Subcutaneous abdominal adipose tissue (tissue), 5 donors: ENCODE results near the gene AKAP8L.

Source experiments
- H3K27ac ChIP-seq: one replicate; pipeline ENCODE4 v1.7.0; 2013; ENCODE audit warnings: low read depth, mild to moderate bottlenecking, inconsistent platforms, low read length, moderate library complexity
- H3K27me3 ChIP-seq, 5 donors: one replicate each; pipeline ENCODE4 v1.7.0; 2013; ENCODE audit warnings: low read length in 5 of 5, inconsistent platforms in 1 of 5; ENCODE audit not compliant: control insufficient read depth in 5 of 5, insufficient read depth in 4 of 5
- H3K36me3 ChIP-seq, 5 donors: one replicate each; pipeline ENCODE4 v1.7.0; 2013; ENCODE audit warnings: low read length in 5 of 5; ENCODE audit not compliant: control insufficient read depth in 5 of 5, insufficient read depth in 5 of 5
- H3K4me1 ChIP-seq, 5 donors: one replicate each; pipeline ENCODE4 v1.7.0; 2013; ENCODE audit warnings: low read length in 5 of 5, mild to moderate bottlenecking in 3 of 5, moderate library complexity in 1 of 5; ENCODE audit not compliant: control insufficient read depth in 5 of 5, insufficient read depth in 5 of 5
- H3K4me3 ChIP-seq, 5 donors: one replicate each; pipeline ENCODE4 v1.7.0; 2013; ENCODE audit warnings: low read length in 5 of 5, low read depth in 1 of 5
- H3K9ac ChIP-seq, 5 donors: one replicate each; pipeline ENCODE4 v1.7.0; 2013; ENCODE audit warnings: low read length in 5 of 5, mild to moderate bottlenecking in 4 of 5, moderate library complexity in 3 of 5
- H3K9me3 ChIP-seq, 5 donors: one replicate each; pipeline ENCODE4 v1.7.0; 2013; ENCODE audit warnings: low read length in 5 of 5; ENCODE audit not compliant: control insufficient read depth in 5 of 5
- donor health status: healthy.
- donor health status: healthy.
- donor health status: healthy.
- donor health status: healthy.
- donor health status: healthy.

AKAP8L gene

GRCh38 chr19:15439821-15440641, 21.2 kb upstream of the AKAP8L start:
- Histone ChIP-seq H3K27ac (no peak overlapping the region), H3K9ac (no peak overlapping the region), H3K4me1 (peaks cover 0 to 28% (median 4%) of the 10 kb centered on the region in 5 donors), H3K4me3 (no peak overlapping the region), H3K9me3 (no peaks in the 10 kb centered on the region), H3K27me3 (no peaks in the 10 kb centered on the region), H3K36me3 (peaks cover 0 to 23% (median 5%) of the 10 kb centered on the region in 5 donors)

- no peak overlapping the region for H3K9ac ChIP-seq
- H3K4me1 ChIP-seq, result peaks cover 0 to 28% (median 4%) of the 10 kb centered on the region in 5 donors
- peaks cover 0 to 18% (median 5%) of the 10 kb centered on the region in 5 donors for H3K36me3 ChIP-seq
- H3K27me3 ChIP-seq, result no peaks in the 10 kb centered on the region
- H3K27ac ChIP-seq, result no peak overlapping the region
- no peaks in the 10 kb centered on the region for H3K9me3 ChIP-seq
- no peak overlapping the region for H3K4me3 ChIP-seq
Measured at GRCh38 chr19:15439078-15439799, 20.5 kb upstream of the AKAP8L start.

- no peak overlapping the region for H3K9ac ChIP-seq
Measured at GRCh38 chr19:15438577-15438976, 19.8 kb upstream of the AKAP8L start.

GRCh38 chr19:15438124-15438496, 19.3 kb upstream of the AKAP8L start:
- Histone ChIP-seq H3K4me1 (peaks cover 3 to 26% (median 10%) of the 10 kb centered on the region in 5 donors), H3K4me3 (no peak overlapping the region), H3K9ac (peak overlapping the region in 1 of 5 donors; percentile 35), H3K9me3 (no peaks in the 10 kb centered on the region), H3K27ac (no peak overlapping the region), H3K27me3 (no peaks in the 10 kb centered on the region), H3K36me3 (peaks cover 0 to 18% (median 5%) of the 10 kb centered on the region in 5 donors)

More at GRCh38 chr19:15438577-15438976, 19.8 kb upstream of the AKAP8L start:
- Histone ChIP-seq H3K36me3 (peaks cover 0 to 18% (median 5%) of the 10 kb centered on the region in 5 donors), H3K27ac (no peak overlapping the region), H3K9me3 (no peaks in the 10 kb centered on the region), H3K4me1 (peaks cover under 1 to 25% (median 6%) of the 10 kb centered on the region in 5 donors), H3K4me3 (no peak overlapping the region), H3K27me3 (no peaks in the 10 kb centered on the region)

GRCh38 chr19:15437355-15438123, 18.8 kb upstream of the AKAP8L start:
- Histone ChIP-seq H3K36me3 (peaks cover 0 to 18% (median 5%) of the 10 kb centered on the region in 5 donors), H3K27me3 (no peaks in the 10 kb centered on the region), H3K9ac (no peak overlapping the region), H3K27ac (no peak overlapping the region), H3K4me3 (no peak overlapping the region), H3K4me1 (peaks cover 3 to 31% (median 14%) of the 10 kb centered on the region in 5 donors), H3K9me3 (no peaks in the 10 kb centered on the region)

- Histone ChIP-seq H3K27ac (no peak overlapping the region), H3K36me3 (peaks cover 0 to 18% (median 5%) of the 10 kb centered on the region in 5 donors), H3K9ac (no peak overlapping the region), H3K27me3 (no peaks in the 10 kb centered on the region), H3K4me3 (no peak overlapping the region), H3K4me1 (peaks cover 4 to 34% (median 17%) of the 10 kb centered on the region in 5 donors), H3K9me3 (no peaks in the 10 kb centered on the region)
Measured at GRCh38 chr19:15436826-15437110, 18.0 kb upstream of the AKAP8L start.

- Histone ChIP-seq H3K9ac (no peak overlapping the region), H3K9me3 (no peaks in the 10 kb centered on the region), H3K27me3 (no peaks in the 10 kb centered on the region), H3K4me1 (peaks cover 9 to 39% (median 23%) of the 10 kb centered on the region in 5 donors), H3K4me3 (no peak overlapping the region), H3K36me3 (peaks cover 0 to 18% (median 5%) of the 10 kb centered on the region in 5 donors), H3K27ac (no peak overlapping the region)
Measured at GRCh38 chr19:15436012-15436825, 17.4 kb upstream of the AKAP8L start.

GRCh38 chr19:15433519-15434069, 14.8 kb upstream of the AKAP8L start:
- Histone ChIP-seq H3K4me3 (peak overlapping the region; percentile 74 to 89 (median 83)), H3K27me3 (no peaks in the 10 kb centered on the region), H3K9me3 (no peaks in the 10 kb centered on the region), H3K4me1 (peaks cover 13 to 48% (median 39%) of the 10 kb centered on the region in 5 donors), H3K36me3 (peaks cover 0 to 23% (median 7%) of the 10 kb centered on the region in 5 donors), H3K9ac (peak overlapping the region in 1 of 5 donors; percentile 80), H3K27ac (peak overlapping the region; percentile 76)
